Kidney (tissue), 14 donors: ENCODE data around the gene LRBA. TPM values are rescaled to one million over a fixed set of nuclear protein-coding genes. Genes with fewer than 3 reads are reported as not detected.

Source experiments
- DNase-seq, 5 donors: peaks; one replicate each; pipeline ENCODE4 v3.0.0-alpha.2; 2013 to 2020
- FAIRE-seq: peaks from 2 replicates; lab custom pipeline; 2012; peaks lifted over from hg19 to GRCh38; lab: Jason Lieb, UNC
- H3K27ac ChIP-seq, 2 donors: one replicate each; pipeline ENCODE4 v1.7.0; 2013; ENCODE audit warnings: low read depth in 2 of 2, low read length in 2 of 2, inconsistent platforms in 1 of 2
- H3K27me3 ChIP-seq: one replicate; pipeline ENCODE4 v1.7.1; 2013; ENCODE audit warnings: low read length, inconsistent platforms; ENCODE audit not compliant: control insufficient read depth, insufficient read depth
- H3K36me3 ChIP-seq, 3 donors: one replicate each; pipeline versions ENCODE4 v1.7.0 to v1.7.1; 2013; ENCODE audit warnings: low read length in 3 of 3, control low read depth in 1 of 3, inconsistent platforms in 1 of 3; ENCODE audit not compliant: insufficient read depth in 3 of 3, control insufficient read depth in 2 of 3
- H3K4me1 ChIP-seq, 3 donors: one replicate each; pipeline versions ENCODE4 v1.7.0 to v1.7.1; 2013; ENCODE audit warnings: low read length in 3 of 3, inconsistent platforms in 1 of 3, low read depth in 1 of 3; ENCODE audit not compliant: control insufficient read depth in 2 of 3, insufficient read depth in 2 of 3
- H3K4me3 ChIP-seq, 3 donors: one replicate each; pipeline versions ENCODE4 v1.7.0 to v1.8.1; 2013; ENCODE audit warnings: low read length in 3 of 3, control low read depth in 1 of 3, inconsistent platforms in 1 of 3
- H3K9ac ChIP-seq, 3 donors: one replicate each; pipeline versions ENCODE4 v1.7.0 to v1.7.1; 2013; ENCODE audit warnings: low read length in 3 of 3, control low read depth in 1 of 3, inconsistent platforms in 1 of 3
- H3K9me3 ChIP-seq, 3 donors: one replicate each; pipeline versions ENCODE4 v1.7.0 to v1.7.1; 2013; ENCODE audit warnings: low read length in 3 of 3, control low read depth in 1 of 3, inconsistent platforms in 1 of 3; ENCODE audit not compliant: control insufficient read depth in 2 of 3, insufficient read depth in 1 of 3
- CTCF ChIP-seq: IDR thresholded peaks from 3 replicates; pipeline ENCODE4 v1.5.1; 2012; ENCODE audit warnings: mild to moderate bottlenecking, moderate library complexity, borderline replicate concordance; ENCODE audit not compliant: insufficient read depth; ENCODE audit errors: extremely low read depth
- intact Hi-C: fragments of 100-400 bp; cut with DNase I; formaldehyde crosslinking; loops from one replicate; pipeline ENCODE4 v1.11.1; 2022
- polyA plus RNA-seq: library from polyadenylated mRNA; stranded (reverse); fragments of 350-450 nt; fragmentation: Illumina TruSeq; extraction: RNeasy Lipid Tissue Mini Kit (QIAGEN cat#74804); gene quantifications from one replicate; pipeline ENCODE4 v1.2.3, GENCODE V29; 2014; ENCODE audit warnings: low read depth, low replicate concordance; ENCODE audit not compliant: insufficient read depth
- total RNA-seq: library from RNA; stranded (reverse); fragmentation: NEBNext Ultra II Directional; extraction: Animal tissue kit (Norgen Biotek cat#: 25700); gene quantifications from one replicate; pipeline ENCODE4 v1.2.1, GENCODE V29; 2021
- donor health status: control.
- donor health status: control.
- donor health status: control.
- donor health status: control.
- donor health status: control.
- donor health status: DM: yes; HTN: yes; CAD: no.
- donor health status: Normal renal cell carcinoma (clear cell type).

LRBA gene
- total and polyA plus RNA-seq, 2 donors from 2014 or later = 20.3 to 76.7 TPM

GRCh38 chr4:150574678-150575077 lies 440.4 kb downstream of the LRBA start:
- no peak overlapping the region for H3K9ac ChIP-seq
- TF ChIP-seq CTCF = no peak
- intact Hi-C loops = no loop called here
- H3K4me3 ChIP-seq = no peak overlapping the region
- H3K27me3 ChIP-seq = peaks cover 12% of the 10 kb centered on the region
- no peaks in the 10 kb centered on the region for H3K36me3 ChIP-seq
- H3K4me1 ChIP-seq = no peaks in the 10 kb centered on the region
- FAIRE-seq (no peak), DNase-seq (no peak)
- H3K27ac ChIP-seq = no peak overlapping the region
- H3K9me3 ChIP-seq = no peaks in the 10 kb centered on the region

- no peaks in the 10 kb centered on the region for H3K4me1 ChIP-seq
- no peak overlapping the region for H3K27ac ChIP-seq
- H3K36me3 ChIP-seq = no peaks in the 10 kb centered on the region
- intact Hi-C loops = no loop called here
- FAIRE-seq (no peak), DNase-seq (no peak)
- H3K9ac ChIP-seq = no peak overlapping the region
- TF ChIP-seq CTCF = no peak
- peaks cover 6% of the 10 kb centered on the region for H3K27me3 ChIP-seq
- H3K9me3 ChIP-seq = no peaks in the 10 kb centered on the region
- no peak overlapping the region for H3K4me3 ChIP-seq
Measured at GRCh38 chr4:150573534-150573933, 441.6 kb downstream of the LRBA start.

- no peak for DNase-seq
- Histone ChIP-seq H3K9ac (no peak overlapping the region), H3K4me3 (no peak overlapping the region), H3K4me1 (no peaks in the 10 kb centered on the region), H3K27me3 (peaks cover 3% of the 10 kb centered on the region), H3K9me3 (no peaks in the 10 kb centered on the region), H3K27ac (no peak overlapping the region), H3K36me3 (no peaks in the 10 kb centered on the region)
- TF ChIP-seq CTCF = no peak
- intact Hi-C loops = no loop called here
- FAIRE-seq = no peak
Measured at GRCh38 chr4:150572704-150573504, 442.2 kb downstream of the LRBA start.
